PC-3 (cell line): ENCODE results near the gene ID4. TPM values are rescaled to one million over a fixed set of nuclear protein-coding genes. Genes with fewer than 3 reads are reported as not detected.
A peak's percentile ranks its signal among the peaks of the same experiment; 100 is the strongest.

ENCODE experiments used
- ATAC-seq: fragments of 200-7000 bp; cut with Tn5 transposase; 2 replicates; pipeline ENCODE4 v1.9.1; 2020; ENCODE audit warnings: mild to moderate bottlenecking, moderate library complexity
- BruUV-seq: library from RNA; stranded (reverse); fragments of 400-500 nt; replicated peaks from 2 replicates; lab custom pipeline; 2021; lab: Mats Ljungman, UMichigan
- CTCF ChIA-PET: fragments of 300-600 bp; sonication (Branson Sonifier 250); formaldehyde crosslinking; loops from one replicate; lab custom pipeline; 2022; ENCODE audit warnings: antibody characterized with exemption; lab: Charles Lee
- POLR2A ChIA-PET: fragments of 300-600 bp; sonication (Branson Sonifier 250); formaldehyde crosslinking; loops from one replicate; lab custom pipeline; 2022; ENCODE audit warnings: antibody characterized with exemption; ENCODE audit not compliant: unreplicated experiment; lab: Charles Lee
- DNase-seq: peaks from one replicate; pipeline ENCODE4 v3.0.0-alpha.2; 2015
- H2AFZ ChIP-seq: fragments of 300-600 bp; sonication (generic); 2 replicates; pipeline ENCODE4 v1.6.0; 2016; ENCODE audit warnings: antibody characterized with exemption, low read length
- H3F3A ChIP-seq: fragments of 300-600 bp; sonication (generic); one replicate; pipeline ENCODE4 v1.6.0; 2017; ENCODE audit warnings: antibody characterized with exemption, low read length, control low read depth, mild to moderate bottlenecking; ENCODE audit not compliant: unreplicated experiment
- H3K27ac ChIP-seq: fragments of 300-600 bp; sonication (generic); 2 replicates; pipeline ENCODE4 v1.5.1; 2016; ENCODE audit warnings: mild to moderate bottlenecking, low read length
- H3K27me3 ChIP-seq: fragments of 300-600 bp; sonication (generic); 2 replicates; pipeline ENCODE4 v1.6.1; 2016; ENCODE audit warnings: low read length, mixed read lengths
- H3K36me3 ChIP-seq: fragments of 300-600 bp; sonication (generic); 2 replicates; pipeline ENCODE4 v1.6.1; 2016; ENCODE audit warnings: low read depth, mixed run types, low read length, mixed read lengths
- H3K4me1 ChIP-seq: fragments of 300-600 bp; sonication (generic); 2 replicates; pipeline ENCODE4 v1.5.1; 2016; ENCODE audit warnings: low read length; ENCODE audit not compliant: insufficient read depth
- H3K4me2 ChIP-seq: fragments of 300-600 bp; sonication (generic); 2 replicates; pipeline ENCODE4 v1.6.0; 2016; ENCODE audit warnings: low read length
- H3K4me3 ChIP-seq: fragments of 300-600 bp; sonication (generic); 2 replicates; pipeline ENCODE4 v1.5.1; 2016; ENCODE audit warnings: mild to moderate bottlenecking, low read length, mixed read lengths
- H3K79me2 ChIP-seq: fragments of 300-600 bp; sonication (generic); 2 replicates; pipeline ENCODE4 v1.6.1; 2017; ENCODE audit warnings: low read length, mixed read lengths
- H3K9ac ChIP-seq: fragments of 300-600 bp; sonication (generic); 2 replicates; pipeline ENCODE4 v1.6.0; 2016; ENCODE audit warnings: mild to moderate bottlenecking, low read length
- H3K9me2 ChIP-seq: fragments of 300-600 bp; sonication (generic); replicated peaks from 2 replicates; pipeline ENCODE4 v1.6.1; 2016; ENCODE audit warnings: mixed run types, low read length, mixed read lengths
- H3K9me3 ChIP-seq: fragments of 300-600 bp; sonication (generic); 2 replicates; pipeline ENCODE4 v1.6.1; 2016; ENCODE audit warnings: low read length, mixed read lengths
- H4K20me1 ChIP-seq: fragments of 300-600 bp; sonication (generic); 2 replicates; pipeline ENCODE4 v1.6.1; 2016; ENCODE audit warnings: low read length, mixed read lengths
- EZH2 ChIP-seq: fragments of 300-600 bp; sonication (generic); IDR thresholded peaks from one replicate; pipeline ENCODE4 v1.6.1; 2017; ENCODE audit warnings: antibody characterized with exemption, mild to moderate bottlenecking, low read length; ENCODE audit not compliant: unreplicated experiment
- EZH2phosphoT487 ChIP-seq: fragments of 300-600 bp; sonication (generic); IDR thresholded peaks from 2 replicates; pipeline ENCODE4 v1.6.1; 2018; ENCODE audit warnings: mild to moderate bottlenecking, antibody characterized with exemption, low read length, borderline replicate concordance
- intact Hi-C: fragments of 100-400 bp; cut with micrococcal nuclease; formaldehyde crosslinking; loops from 2 replicates; pipeline ENCODE4 v1.9.0; 2023
- total RNA-seq: library from RNA; depleted of rRNA; stranded (reverse); fragments of >200 nt; gene quantifications from 2 replicates; pipeline ENCODE4 v1.2.3, GENCODE V29; 2014
- TF ChIP-seq, protein P1 (sequence below): fragments of 300-600 bp; sonication (generic); conservative IDR thresholded peaks from 2 replicates; pipeline ENCODE4 v1.5.1; 2017; ENCODE audit warnings: antibody characterized with exemption, low read depth, mild to moderate bottlenecking, low read length

The ID4 gene
- total RNA-seq, 1 experiment from 2014 or later = 1.4 TPM

DNA sequence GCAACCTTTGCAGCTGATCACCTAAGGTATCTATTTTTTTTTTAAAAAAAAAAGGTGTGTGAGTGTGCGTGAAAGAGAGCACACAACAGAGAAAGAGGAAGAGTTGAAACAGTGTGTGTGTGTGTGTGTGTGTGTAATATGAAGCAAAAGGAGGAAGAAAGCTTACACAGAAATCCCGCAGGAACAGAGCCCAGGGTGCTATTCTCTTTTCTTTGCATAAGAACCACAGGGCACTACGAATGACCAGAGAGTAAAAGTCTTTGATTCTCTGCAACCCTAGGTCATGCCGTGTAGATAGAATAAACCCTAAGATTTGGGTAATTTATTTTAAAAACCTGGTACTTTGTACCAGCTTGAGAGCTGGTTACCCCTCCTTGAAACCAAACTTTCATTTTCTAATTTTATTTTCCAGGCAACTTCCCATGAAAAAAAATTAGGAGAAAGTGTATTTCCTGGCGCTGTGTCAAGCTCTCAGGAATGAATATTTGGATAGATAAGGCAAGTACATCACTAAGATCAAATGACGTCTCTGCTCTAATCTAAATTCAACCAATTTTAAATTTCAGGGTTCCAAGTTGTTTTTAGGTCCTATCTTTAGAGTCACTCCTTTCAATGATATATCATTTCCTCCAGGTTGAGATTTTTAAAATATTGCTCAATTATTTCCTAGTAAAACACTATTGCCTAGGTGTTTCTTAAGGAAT is 47.9 kb upstream of the ID4 start:
- ATAC-seq = no peak
- H3K4me3 ChIP-seq = no peak overlapping the region

DNA sequence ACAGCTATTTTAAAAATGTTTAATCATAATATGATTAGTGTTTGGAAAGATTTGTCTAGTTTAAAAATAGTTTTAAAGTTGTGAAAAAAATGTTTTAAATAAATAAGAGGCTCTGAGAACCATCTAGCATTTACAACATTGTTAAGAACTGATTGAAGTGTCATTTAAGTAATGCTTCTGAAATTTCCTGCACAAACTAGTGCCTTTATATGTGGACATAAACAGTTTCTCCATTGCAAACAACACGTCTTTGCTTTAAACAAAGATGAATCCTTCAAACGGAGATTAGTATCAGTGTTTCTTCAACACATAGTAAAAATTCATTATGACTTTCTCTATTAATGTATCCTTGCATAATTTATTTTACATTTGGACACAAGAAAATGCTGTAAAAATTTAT is 45.9 kb upstream of the ID4 start:
- Histone ChIP-seq H3K27ac (no peak overlapping the region), H3F3A (no peaks in the 10 kb centered on the region), H3K9ac (no peak overlapping the region), H3K4me3 (no peak overlapping the region), H3K36me3 (no peaks in the 10 kb centered on the region), H4K20me1 (no peaks in the 10 kb centered on the region), H3K4me1 (peaks cover 22% of the 10 kb centered on the region), H3K4me2 (no peak overlapping the region), H3K79me2 (no peaks in the 10 kb centered on the region), H3K27me3 (no peaks in the 10 kb centered on the region), H3K9me2 (no peaks in the 10 kb centered on the region), H3K9me3 (no peaks in the 10 kb centered on the region), H2AFZ (no peak overlapping the region)
- intact Hi-C loops = no loop called here
- TF ChIP-seq, protein P1, sequence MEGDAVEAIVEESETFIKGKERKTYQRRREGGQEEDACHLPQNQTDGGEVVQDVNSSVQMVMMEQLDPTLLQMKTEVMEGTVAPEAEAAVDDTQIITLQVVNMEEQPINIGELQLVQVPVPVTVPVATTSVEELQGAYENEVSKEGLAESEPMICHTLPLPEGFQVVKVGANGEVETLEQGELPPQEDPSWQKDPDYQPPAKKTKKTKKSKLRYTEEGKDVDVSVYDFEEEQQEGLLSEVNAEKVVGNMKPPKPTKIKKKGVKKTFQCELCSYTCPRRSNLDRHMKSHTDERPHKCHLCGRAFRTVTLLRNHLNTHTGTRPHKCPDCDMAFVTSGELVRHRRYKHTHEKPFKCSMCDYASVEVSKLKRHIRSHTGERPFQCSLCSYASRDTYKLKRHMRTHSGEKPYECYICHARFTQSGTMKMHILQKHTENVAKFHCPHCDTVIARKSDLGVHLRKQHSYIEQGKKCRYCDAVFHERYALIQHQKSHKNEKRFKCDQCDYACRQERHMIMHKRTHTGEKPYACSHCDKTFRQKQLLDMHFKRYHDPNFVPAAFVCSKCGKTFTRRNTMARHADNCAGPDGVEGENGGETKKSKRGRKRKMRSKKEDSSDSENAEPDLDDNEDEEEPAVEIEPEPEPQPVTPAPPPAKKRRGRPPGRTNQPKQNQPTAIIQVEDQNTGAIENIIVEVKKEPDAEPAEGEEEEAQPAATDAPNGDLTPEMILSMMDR = no peak
- TF ChIP-seq EZH2phosphoT487 (no peak), EZH2 (no peak)
- no TSS peak for BruUV-seq
- ChIA-PET POLR2A (no interaction called here), CTCF (no interaction called here)
- ATAC-seq (no peak), DNase-seq (no peak)

More for the DNA sequence above, 47.9 kb upstream of the ID4 start:
- Histone ChIP-seq H3K36me3 (no peaks in the 10 kb centered on the region), H2AFZ (no peak overlapping the region), H3K79me2 (no peaks in the 10 kb centered on the region), H3K9me3 (no peaks in the 10 kb centered on the region), H3K9me2 (no peaks in the 10 kb centered on the region), H3F3A (no peaks in the 10 kb centered on the region), H3K4me2 (no peak overlapping the region), H3K9ac (no peak overlapping the region), H3K27ac (no peak overlapping the region), H3K27me3 (no peaks in the 10 kb centered on the region), H3K4me1 (peaks cover 3% of the 10 kb centered on the region), H4K20me1 (no peaks in the 10 kb centered on the region)
- no peak for DNase-seq
- BruUV-seq = no TSS peak
- TF ChIP-seq, protein P1 = no peak
- TF ChIP-seq EZH2 (no peak), EZH2phosphoT487 (no peak)
- ChIA-PET CTCF (no interaction called here), POLR2A (no interaction called here)
- intact Hi-C loops = no loop called here

DNA sequence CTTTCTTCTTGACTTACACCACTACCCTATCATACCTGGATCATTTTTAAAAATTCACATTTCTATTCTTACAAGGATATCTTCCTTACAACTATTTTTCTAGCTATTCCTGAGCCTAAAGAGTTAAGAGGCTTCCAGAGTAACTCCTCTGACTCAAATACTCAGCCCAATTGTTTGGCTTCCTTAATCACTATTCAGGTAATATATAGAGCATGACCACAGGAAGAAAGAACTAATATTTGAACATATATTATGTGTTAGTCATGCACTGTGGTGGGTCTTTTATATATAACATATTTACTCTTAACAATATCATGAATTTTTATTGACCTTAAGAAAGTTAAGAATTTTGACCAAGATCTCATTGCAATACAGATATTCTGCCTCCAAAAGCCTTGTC is 42.0 kb upstream of the ID4 start:
- ATAC-seq (peak; percentile 98), DNase-seq (peak; percentile 93)
- ChIA-PET POLR2A (no interaction called here), CTCF (no interaction called here)
- H3K79me2 ChIP-seq = no peaks in the 10 kb centered on the region
- no peaks in the 10 kb centered on the region for H3K36me3 ChIP-seq
- peak overlapping the region; percentile 69 for H3K4me2 ChIP-seq
- H3K9me3 ChIP-seq = no peaks in the 10 kb centered on the region
- no peak overlapping the region for H3K4me3 ChIP-seq
- H3K27ac ChIP-seq = peak overlapping the region; percentile 71
- no peak overlapping the region for H2AFZ ChIP-seq
- BruUV-seq = no TSS peak
- intact Hi-C loops = loop anchor here (1.0 to 2.0 kb wide), 3 partner anchors 9 to 340 kb away; no protein-coding TSS in a partner anchor
- TF ChIP-seq EZH2phosphoT487 (no peak), EZH2 (no peak)
- TF ChIP-seq, protein P1 = no peak
- H3K9me2 ChIP-seq = no peaks in the 10 kb centered on the region
- H3K27me3 ChIP-seq = no peaks in the 10 kb centered on the region
- H4K20me1 ChIP-seq = no peaks in the 10 kb centered on the region
- peaks cover 24% of the 10 kb centered on the region for H3K4me1 ChIP-seq
- no peaks in the 10 kb centered on the region for H3F3A ChIP-seq
- 0 out of 2 replicates have a peak overlapping the region, but pooled peaks have one; percentile 11 for H3K9ac ChIP-seq
